GM12865 (cell line): ENCODE measurements around the gene LHFPL6.
"Not testable (repeated sequence)": the region's sequence is repeated elsewhere in the genome, so short reads cannot be mapped to it uniquely, and the experiment has no call there.

Source experiments
- DNase-seq: peaks from one replicate; pipeline ENCODE4 v3.0.0; 2010; ENCODE audit warnings: low read depth
- H3K4me3 ChIP-seq: 2 replicates; pipeline ENCODE4 v1.5.1; 2011; ENCODE audit warnings: mild to moderate bottlenecking, low read depth, low read length, control low read depth
- CTCF ChIP-seq: IDR thresholded peaks from 2 replicates; pipeline ENCODE4 v1.5.1; 2011; ENCODE audit warnings: low read length, control low read depth, low read depth, inconsistent platforms; ENCODE audit not compliant: insufficient read depth; ENCODE audit errors: missing control alignments

The LHFPL6 gene

DNA sequence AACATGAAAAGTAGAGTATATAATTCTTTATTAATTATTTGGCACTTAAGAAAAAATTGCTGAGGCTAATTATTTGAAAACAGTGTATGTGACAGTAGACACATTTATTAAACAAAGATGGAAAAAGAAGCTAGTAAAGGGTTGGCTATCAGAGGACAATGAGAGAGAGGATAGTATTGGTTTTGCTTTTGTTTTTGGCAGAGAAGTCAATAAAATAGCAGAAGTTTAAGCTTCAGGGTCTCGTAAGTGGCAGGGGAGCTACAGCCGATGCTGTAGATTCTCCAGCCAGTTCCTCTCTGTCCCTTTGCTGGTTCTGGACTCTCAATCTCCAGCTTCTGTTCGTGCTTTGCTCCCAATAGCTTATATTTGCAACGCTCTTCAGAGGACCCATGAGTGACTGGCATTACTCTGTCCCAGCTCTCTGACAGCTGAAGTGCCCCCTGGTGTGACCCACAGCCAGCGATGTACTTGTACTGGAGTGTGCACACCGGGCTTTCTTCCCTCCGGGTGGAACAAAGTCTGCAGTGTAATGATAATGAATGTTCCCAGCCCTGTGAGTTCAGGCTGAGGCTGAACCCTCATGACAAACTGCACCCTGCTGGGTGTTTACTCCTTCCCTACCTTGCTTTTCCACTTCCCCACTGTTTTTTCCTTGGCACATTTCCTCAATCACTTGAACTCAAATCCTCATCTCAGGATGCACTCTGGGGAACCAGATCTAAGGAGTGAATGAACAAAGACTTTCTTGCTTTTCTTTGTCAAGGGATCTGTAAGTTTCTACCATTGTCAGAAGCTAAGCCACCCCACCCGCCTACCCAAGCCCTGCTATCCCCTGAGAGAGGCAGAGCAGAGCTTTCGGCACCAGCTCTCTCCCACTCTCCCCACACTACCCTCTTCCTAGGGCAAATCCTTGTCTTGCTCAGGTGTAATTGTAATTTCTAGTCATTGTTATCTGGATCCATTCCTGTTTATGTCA, 254.8 kb downstream of the LHFPL6 start:
- TF ChIP-seq CTCF, result no peak
- no peak overlapping the region; the same call in 1 of the 2 replicates for H3K4me3 ChIP-seq
- DNase-seq, result no peak

DNA sequence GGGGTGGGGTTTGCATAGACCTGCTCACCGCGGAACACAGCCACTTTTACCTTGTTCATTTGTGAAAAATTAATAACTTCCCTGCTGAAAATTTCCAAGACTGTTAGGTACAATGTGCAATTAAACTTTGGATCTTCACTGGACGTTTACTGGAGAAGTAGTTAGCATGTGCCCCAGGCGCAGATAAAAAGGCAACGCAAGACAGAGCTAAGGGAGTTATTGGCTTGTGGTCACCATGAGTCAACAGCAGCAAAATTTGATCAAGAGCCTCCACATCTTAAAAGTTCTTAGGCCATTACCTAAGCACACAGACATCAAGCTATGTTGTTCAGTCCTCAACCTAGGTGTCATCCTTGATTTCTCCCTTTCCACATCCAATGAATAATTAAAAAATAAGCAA, 257.0 kb downstream of the LHFPL6 start:
- H3K4me3 ChIP-seq, result no peak overlapping the region
- no peak for TF ChIP-seq CTCF
- no peak for DNase-seq

DNA sequence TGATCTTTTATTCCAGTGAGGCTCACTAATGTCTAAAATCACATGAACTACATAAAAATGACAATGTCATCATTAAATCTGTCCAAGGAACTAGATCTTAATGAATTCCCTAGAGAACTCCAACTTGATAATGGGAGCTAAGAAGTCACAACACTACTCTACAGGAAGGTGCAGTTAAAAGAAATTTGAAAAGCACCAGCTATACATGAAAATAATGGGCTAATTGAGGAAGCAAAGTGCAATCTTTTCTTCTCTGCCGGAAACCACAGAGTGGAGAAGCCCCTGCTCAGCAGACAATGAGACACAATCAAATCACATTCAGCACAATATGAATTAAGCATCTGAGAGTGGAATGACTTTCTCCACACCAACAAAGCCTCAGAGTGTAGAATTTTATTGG, 261.7 kb downstream of the LHFPL6 start:
- DNase-seq, result no peak
- no peak for TF ChIP-seq CTCF
- no peak overlapping the region for H3K4me3 ChIP-seq

DNA sequence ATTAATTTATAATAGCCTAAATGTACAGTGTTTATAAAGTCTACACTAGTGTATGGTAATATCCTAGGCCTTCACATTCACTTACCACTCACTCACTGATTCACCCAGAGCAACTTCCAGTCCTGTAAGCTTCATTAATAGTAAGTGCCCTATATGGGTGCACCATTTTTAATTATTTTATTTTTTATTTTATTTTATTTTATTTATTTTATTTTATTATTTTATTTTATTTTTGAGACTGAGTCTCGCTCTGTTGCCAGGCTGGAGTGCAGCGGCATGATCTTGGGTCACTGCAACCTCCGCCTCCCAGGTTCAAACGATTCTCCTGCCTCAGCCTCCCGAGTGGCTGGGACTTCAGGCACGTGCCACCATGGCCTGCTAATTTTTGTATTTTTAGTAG, 264.9 kb downstream of the LHFPL6 start:
- not testable (repeated sequence) for H3K4me3 ChIP-seq, DNase-seq

GRCh38 chr13:39336937-39337336, 266.1 kb downstream of the LHFPL6 start:
- no peak for TF ChIP-seq CTCF
- no peak for DNase-seq
- H3K4me3 ChIP-seq, result no peak overlapping the region

GRCh38 chr13:39336207-39336606, 266.8 kb downstream of the LHFPL6 start:
- no peak for TF ChIP-seq CTCF
- H3K4me3 ChIP-seq, result no peak overlapping the region
- DNase-seq, result no peak

GRCh38 chr13:39335721-39336120, 267.3 kb downstream of the LHFPL6 start:
- DNase-seq, result no peak
- no peak overlapping the region for H3K4me3 ChIP-seq
- no peak for TF ChIP-seq CTCF
